ENCODE measurements around the gene KRT73. TPM values are rescaled to one million over a fixed set of nuclear protein-coding genes. Genes with fewer than 3 reads are reported as not detected.
A peak's percentile ranks its signal among the peaks of the same experiment; 100 is the strongest.

Gene KRT73
- total RNA-seq, 3 donors from 2014 or later: not detected

DNA sequence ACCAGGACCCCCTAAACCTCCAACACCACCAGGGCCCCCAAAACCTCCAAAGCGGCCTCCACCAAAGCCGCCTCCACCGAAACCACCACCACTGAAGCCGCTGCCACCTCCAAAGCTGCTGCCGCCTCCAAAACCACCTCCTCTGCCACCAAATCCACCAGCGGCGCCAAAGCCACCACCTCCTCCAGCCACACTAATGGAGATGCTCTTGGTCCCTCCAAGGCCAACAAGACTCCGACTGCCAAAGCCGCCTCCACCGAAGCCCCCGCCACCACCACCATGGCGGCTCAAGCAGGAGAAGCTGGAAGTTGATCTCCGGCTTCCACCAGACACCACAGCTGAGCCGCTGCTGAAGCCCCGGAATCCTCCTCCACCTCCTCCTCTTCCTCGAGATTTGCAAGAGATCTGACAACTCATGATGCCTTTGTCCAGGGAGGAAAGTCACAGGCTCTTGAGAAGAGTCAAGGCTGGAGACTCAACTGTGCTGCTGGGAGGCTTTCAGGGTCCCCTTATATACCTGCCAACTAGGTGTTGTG, 33.4 kb upstream of the KRT73 start, which contains the start of gene KRT2:
TSS of gene KRT2 (minus strand) at position 486 of the 536 bp plus-strand sequence. CDS start at position 417, 69 bp downstream.
- H3K4me1 ChIP-seq: no peaks in the 10 kb centered on the region
- H3K4me3 ChIP-seq: no peak within 1 kb of the TSS
- TF ChIP-seq, protein P1, sequence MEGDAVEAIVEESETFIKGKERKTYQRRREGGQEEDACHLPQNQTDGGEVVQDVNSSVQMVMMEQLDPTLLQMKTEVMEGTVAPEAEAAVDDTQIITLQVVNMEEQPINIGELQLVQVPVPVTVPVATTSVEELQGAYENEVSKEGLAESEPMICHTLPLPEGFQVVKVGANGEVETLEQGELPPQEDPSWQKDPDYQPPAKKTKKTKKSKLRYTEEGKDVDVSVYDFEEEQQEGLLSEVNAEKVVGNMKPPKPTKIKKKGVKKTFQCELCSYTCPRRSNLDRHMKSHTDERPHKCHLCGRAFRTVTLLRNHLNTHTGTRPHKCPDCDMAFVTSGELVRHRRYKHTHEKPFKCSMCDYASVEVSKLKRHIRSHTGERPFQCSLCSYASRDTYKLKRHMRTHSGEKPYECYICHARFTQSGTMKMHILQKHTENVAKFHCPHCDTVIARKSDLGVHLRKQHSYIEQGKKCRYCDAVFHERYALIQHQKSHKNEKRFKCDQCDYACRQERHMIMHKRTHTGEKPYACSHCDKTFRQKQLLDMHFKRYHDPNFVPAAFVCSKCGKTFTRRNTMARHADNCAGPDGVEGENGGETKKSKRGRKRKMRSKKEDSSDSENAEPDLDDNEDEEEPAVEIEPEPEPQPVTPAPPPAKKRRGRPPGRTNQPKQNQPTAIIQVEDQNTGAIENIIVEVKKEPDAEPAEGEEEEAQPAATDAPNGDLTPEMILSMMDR (IDR thresholded peaks at IDR 0.05): no peak
- no peak for TF ChIP-seq POLR2A (IDR thresholded peaks at IDR 0.05)
- TF ChIP-seq POLR2AphosphoS5 (IDR thresholded peaks at IDR 0.05): no peak
- no peak for DNase-seq (ENCODE audit: low spot score in 2 of 2)
- no peak within 1 kb of the TSS for H3K27ac ChIP-seq
- no peaks in the 10 kb centered on the region for H3K27me3 ChIP-seq
- intact Hi-C loops (cut with DNase I; ENCODE audit: low total_unique reads): no loop called here
- no peaks in the 10 kb centered on the region for H3K36me3 ChIP-seq
- H3K9me3 ChIP-seq: no peaks in the 10 kb centered on the region

DNA sequence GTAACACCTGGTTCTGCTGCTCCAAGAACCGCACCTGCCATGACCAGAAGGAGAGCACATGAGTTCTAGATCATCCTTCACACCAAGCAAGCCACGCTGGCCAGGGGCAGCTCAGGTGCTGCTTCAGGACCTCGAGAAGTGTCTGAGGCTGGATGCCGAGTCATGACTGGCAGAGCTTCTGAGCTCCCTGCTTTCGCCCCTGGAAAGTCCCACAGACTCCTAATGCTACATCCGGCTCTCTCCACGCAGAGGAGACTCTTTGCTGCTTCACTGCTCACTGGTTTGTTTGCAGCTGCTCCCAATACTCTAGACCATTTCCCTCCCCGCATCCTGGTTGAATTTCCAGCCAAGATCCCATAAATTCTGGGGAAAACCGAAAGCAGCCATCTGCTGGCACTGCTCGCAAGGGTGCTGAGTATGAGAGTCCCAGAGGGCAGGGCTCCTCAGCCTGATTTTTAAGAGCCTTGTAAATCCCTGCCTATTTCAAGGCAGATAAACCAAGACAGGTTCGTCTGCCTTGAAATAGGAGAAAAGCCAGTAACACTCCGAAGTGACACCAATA, 32.2 kb upstream of the KRT73 start:
- TF ChIP-seq POLR2AphosphoS5 (IDR thresholded peaks at IDR 0.05) (no peak), POLR2A (IDR thresholded peaks at IDR 0.05) (no peak)
- DNase-seq (ENCODE audit: low spot score in 2 of 2): peak in 1 of 2 donors; percentile 10
- Histone ChIP-seq H3K27me3 (no peaks in the 10 kb centered on the region), H3K9me3 (no peaks in the 10 kb centered on the region), H3K4me3 (no peak overlapping the region), H3K36me3 (no peaks in the 10 kb centered on the region), H3K4me1 (no peaks in the 10 kb centered on the region), H3K27ac (no peak overlapping the region)
- intact Hi-C loops (cut with DNase I; ENCODE audit: low total_unique reads): no loop called here

DNA sequence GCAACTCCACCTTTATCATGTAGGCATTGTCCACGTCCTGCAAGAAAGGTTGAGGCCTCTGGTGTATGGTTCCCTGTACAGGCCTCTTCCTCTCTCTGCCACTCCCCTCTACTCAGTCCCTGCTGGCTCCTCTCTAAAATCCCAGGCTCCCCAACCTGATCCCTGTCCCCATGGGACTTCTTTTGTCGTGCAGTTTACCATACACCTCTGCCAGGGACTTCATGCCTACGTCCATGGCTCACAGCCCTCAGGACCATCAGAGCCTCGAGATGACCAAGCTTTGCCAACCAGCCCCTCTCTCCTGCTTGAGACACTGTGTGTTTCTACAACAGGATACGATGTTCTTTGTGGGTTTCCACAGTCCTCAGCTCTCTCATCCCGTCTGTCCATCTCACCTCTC, 30.7 kb upstream of the KRT73 start:
- no peak for TF ChIP-seq POLR2AphosphoS5 (IDR thresholded peaks at IDR 0.05)
- TF ChIP-seq, protein P1 (IDR thresholded peaks at IDR 0.05): no peak
- TF ChIP-seq POLR2A (IDR thresholded peaks at IDR 0.05): no peak
- no peak overlapping the region for H3K27ac ChIP-seq
- intact Hi-C loops (cut with DNase I; ENCODE audit: low total_unique reads): no loop called here

DNA sequence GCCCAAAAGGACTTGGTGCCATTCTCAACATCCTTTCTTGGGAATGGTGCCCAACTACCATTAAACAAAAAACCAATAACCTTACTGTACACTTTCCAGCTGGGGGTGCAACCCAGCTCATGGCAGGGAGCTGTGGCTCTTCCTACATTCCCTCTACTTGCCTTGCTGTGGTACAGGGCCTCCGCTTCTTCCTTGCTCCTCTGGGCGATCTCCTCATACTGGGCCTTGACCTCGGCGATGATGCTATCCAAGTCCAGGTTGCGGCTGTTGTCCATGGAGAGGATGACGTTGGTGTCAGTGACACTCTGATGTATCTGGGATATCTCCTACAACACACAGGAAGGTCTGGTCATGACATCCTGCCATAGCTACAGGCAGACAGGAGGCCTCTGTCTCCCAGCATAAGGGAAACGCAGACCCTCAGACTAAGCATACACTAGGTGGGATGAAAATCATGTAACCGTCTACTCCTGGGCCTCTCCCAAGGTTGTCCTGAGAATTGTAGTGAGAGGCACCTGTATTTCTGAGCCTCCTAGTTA, 29.7 kb upstream of the KRT73 start:
- no peak for DNase-seq (ENCODE audit: low spot score in 2 of 2)
- TF ChIP-seq POLR2A (IDR thresholded peaks at IDR 0.05): no peak
- no peak for TF ChIP-seq POLR2AphosphoS5 (IDR thresholded peaks at IDR 0.05)
- TF ChIP-seq, protein P1 (IDR thresholded peaks at IDR 0.05): no peak
- Histone ChIP-seq H3K9me3 (no peaks in the 10 kb centered on the region), H3K27ac (no peak overlapping the region), H3K36me3 (no peaks in the 10 kb centered on the region), H3K27me3 (no peaks in the 10 kb centered on the region), H3K4me3 (no peak overlapping the region), H3K4me1 (no peaks in the 10 kb centered on the region)
- intact Hi-C loops (cut with DNase I; ENCODE audit: low total_unique reads): no loop called here

More for the DNA sequence above, 30.7 kb upstream of the KRT73 start:
- no peaks in the 10 kb centered on the region for H3K36me3 ChIP-seq
- H3K4me3 ChIP-seq: no peak overlapping the region
- no peaks in the 10 kb centered on the region for H3K9me3 ChIP-seq
- no peaks in the 10 kb centered on the region for H3K4me1 ChIP-seq
- peak in 1 of 2 donors; percentile 7 for DNase-seq (ENCODE audit: low spot score in 2 of 2)
- H3K27me3 ChIP-seq: no peaks in the 10 kb centered on the region

DNA sequence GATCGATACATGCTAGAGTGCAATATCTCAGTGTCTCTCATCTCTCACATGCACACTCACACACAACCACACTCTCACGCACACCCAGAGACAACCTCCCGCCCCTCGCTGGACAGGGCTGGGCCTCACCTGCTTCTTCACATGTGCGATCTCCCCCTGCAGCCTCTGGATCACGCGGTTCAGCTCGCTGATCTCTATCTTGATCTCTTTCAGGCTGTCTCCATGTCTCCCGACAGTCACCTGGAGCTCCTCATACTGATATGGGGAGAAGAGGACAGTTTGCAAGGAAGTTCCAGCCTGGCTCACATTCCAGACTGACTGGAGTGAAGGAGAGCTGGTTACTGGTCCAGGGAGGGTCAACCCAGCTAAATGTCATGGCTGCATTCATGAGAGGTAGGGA, 29.2 kb upstream of the KRT73 start:
- DNase-seq (ENCODE audit: low spot score in 2 of 2): peak in 1 of 2 donors; percentile 7
- H3K36me3 ChIP-seq: no peaks in the 10 kb centered on the region
- TF ChIP-seq POLR2A (IDR thresholded peaks at IDR 0.05): no peak
- TF ChIP-seq POLR2AphosphoS5 (IDR thresholded peaks at IDR 0.05): no peak
- TF ChIP-seq, protein P1 (IDR thresholded peaks at IDR 0.05): no peak
- no peaks in the 10 kb centered on the region for H3K9me3 ChIP-seq
- no peak overlapping the region for H3K4me3 ChIP-seq
- no peaks in the 10 kb centered on the region for H3K27me3 ChIP-seq
- no peaks in the 10 kb centered on the region for H3K4me1 ChIP-seq
- H3K27ac ChIP-seq: no peak overlapping the region
- intact Hi-C loops (cut with DNase I; ENCODE audit: low total_unique reads): no loop called here
